WTC11 (cell line): ENCODE measurements around the gene PCGF2. TPM values are rescaled to one million over a fixed set of nuclear protein-coding genes. Genes with fewer than 3 reads are reported as not detected.

Experiments
- ATAC-seq: fragments of 200-7000 bp; cut with Tn5 transposase; 2 replicates; pipeline ENCODE4 v1.10.0; 2021; ENCODE audit warnings: mild to moderate bottlenecking, moderate library complexity
- CTCF ChIA-PET: fragments of 300-600 bp; sonication (Branson Sonifier 250); formaldehyde crosslinking; loops from one replicate; lab custom pipeline; 2021; ENCODE audit warnings: antibody characterized with exemption; lab: Charles Lee
- POLR2A ChIA-PET: fragments of 350-600 bp; sonication (Branson Sonifier 250); formaldehyde crosslinking; loops from one replicate; lab custom pipeline; 2021; ENCODE audit warnings: antibody characterized with exemption; lab: Charles Lee
- DNase-seq: peaks from one replicate; pipeline ENCODE4 v3.0.0; 2021; ENCODE audit warnings: low spot score
- H3K27ac Mint-ChIP-seq: 2 replicates; pipeline ENCODE4 v1.8.0; 2021; ENCODE audit warnings: mixed read lengths
- H3K27me3 Mint-ChIP-seq: 2 replicates; pipeline ENCODE4 v1.8.0; 2021; ENCODE audit warnings: low read depth, mild to moderate bottlenecking, moderate library complexity, mixed read lengths
- H3K36me3 Mint-ChIP-seq: 2 replicates; pipeline ENCODE4 v1.8.0; 2021; ENCODE audit warnings: mixed read lengths
- H3K4me1 Mint-ChIP-seq: 2 replicates; pipeline ENCODE4 v1.8.0; 2022; ENCODE audit warnings: mixed read lengths
- H3K4me3 Mint-ChIP-seq: 2 replicates; pipeline ENCODE4 v1.8.0; 2021; ENCODE audit warnings: mild to moderate bottlenecking, moderate library complexity, mixed read lengths
- H3K9me3 Mint-ChIP-seq: 2 replicates; pipeline ENCODE4 v1.8.0; 2021; ENCODE audit warnings: mixed read lengths
- ETV6 ChIP-seq: sonication (generic); formaldehyde crosslinking; IDR thresholded peaks from 2 replicates; pipeline ENCODE4 v1.8.1; 2022; ENCODE audit warnings: mild to moderate bottlenecking, missing genetic modification reagents
- FOXK1 ChIP-seq: sonication (generic); formaldehyde crosslinking; IDR thresholded peaks from 2 replicates; pipeline ENCODE4 v1.8.0; 2022; ENCODE audit warnings: mild to moderate bottlenecking, moderate library complexity, missing genetic modification reagents
- GABPB1 ChIP-seq: sonication (generic); formaldehyde crosslinking; IDR thresholded peaks from 2 replicates; pipeline ENCODE4 v1.8.1; 2023; ENCODE audit warnings: mild to moderate bottlenecking, missing genetic modification reagents
- JAZF1 ChIP-seq: fragments of 250-450 bp; sonication (Bioruptor Pico); IDR thresholded peaks from 2 replicates; pipeline ENCODE4 v1.9.0; 2021; ENCODE audit warnings: moderate library complexity, mild to moderate bottlenecking, inconsistent platforms
- MYBL2 ChIP-seq: sonication (generic); formaldehyde crosslinking; IDR thresholded peaks from 2 replicates; pipeline ENCODE4 v1.8.1; 2023; ENCODE audit warnings: mild to moderate bottlenecking, moderate library complexity, missing genetic modification reagents
- ZNF121 ChIP-seq: sonication (generic); formaldehyde crosslinking; IDR thresholded peaks from 2 replicates; pipeline ENCODE4 v1.8.0; 2023; ENCODE audit warnings: missing genetic modification reagents
- total RNA-seq: library from RNA; stranded (reverse); gene quantifications from 3 replicates; pipeline ENCODE4 v1.2.3, GENCODE V29; 2021
- TF ChIP-seq, protein P1 (sequence below): sonication (generic); formaldehyde crosslinking; IDR thresholded peaks from 2 replicates; pipeline ENCODE4 v1.8.0; 2022; ENCODE audit warnings: mild to moderate bottlenecking, missing genetic modification reagents
- TF ChIP-seq, protein P2 (sequence below): fragments of 200-600 bp; IDR thresholded peaks from 2 replicates; pipeline ENCODE4 v1.8.0; 2022; ENCODE audit warnings: antibody characterized with exemption
- TF ChIP-seq, protein P3 (sequence below): sonication (generic); formaldehyde crosslinking; conservative IDR thresholded peaks from 2 replicates; pipeline ENCODE4 v1.8.1; 2023; ENCODE audit warnings: mild to moderate bottlenecking, low read depth, missing genetic modification reagents, moderate library complexity
- TF ChIP-seq, protein P4 (sequence below): sonication (generic); formaldehyde crosslinking; IDR thresholded peaks from 2 replicates; pipeline ENCODE4 v1.8.1; 2023; ENCODE audit warnings: mild to moderate bottlenecking, missing genetic modification reagents, moderate library complexity
- TF ChIP-seq, protein P5 (sequence below): fragments of 250-450 bp; sonication (Bioruptor Pico); IDR thresholded peaks from 2 replicates; pipeline ENCODE4 v2.1.2; 2022; ENCODE audit warnings: mild to moderate bottlenecking, moderate library complexity
- TF ChIP-seq, protein P6 (sequence below): sonication (generic); formaldehyde crosslinking; IDR thresholded peaks from 2 replicates; pipeline ENCODE4 v1.8.1; 2022; ENCODE audit warnings: missing genetic modification reagents, borderline replicate concordance
- TF ChIP-seq, protein P7 (sequence below): sonication (generic); formaldehyde crosslinking; IDR thresholded peaks from 2 replicates; pipeline ENCODE4 v1.8.0; 2023; ENCODE audit warnings: mild to moderate bottlenecking, missing genetic modification reagents
- TF ChIP-seq, protein P8 (sequence below): sonication (generic); formaldehyde crosslinking; IDR thresholded peaks from 2 replicates; pipeline ENCODE4 v1.8.1; 2023; ENCODE audit warnings: mild to moderate bottlenecking, missing genetic modification reagents
- TF ChIP-seq, protein P9 (sequence below): sonication (generic); formaldehyde crosslinking; IDR thresholded peaks from 2 replicates; pipeline ENCODE4 v1.8.1; 2022; ENCODE audit warnings: mild to moderate bottlenecking, moderate library complexity, missing genetic modification reagents
- TF ChIP-seq, protein P10 (sequence below): sonication (generic); formaldehyde crosslinking; IDR thresholded peaks from 2 replicates; pipeline ENCODE4 v1.8.1; 2022; ENCODE audit warnings: mild to moderate bottlenecking, missing genetic modification reagents, moderate library complexity, borderline replicate concordance

The PCGF2 gene
- total RNA-seq, 1 experiment from 2014 or later: 104 TPM

DNA sequence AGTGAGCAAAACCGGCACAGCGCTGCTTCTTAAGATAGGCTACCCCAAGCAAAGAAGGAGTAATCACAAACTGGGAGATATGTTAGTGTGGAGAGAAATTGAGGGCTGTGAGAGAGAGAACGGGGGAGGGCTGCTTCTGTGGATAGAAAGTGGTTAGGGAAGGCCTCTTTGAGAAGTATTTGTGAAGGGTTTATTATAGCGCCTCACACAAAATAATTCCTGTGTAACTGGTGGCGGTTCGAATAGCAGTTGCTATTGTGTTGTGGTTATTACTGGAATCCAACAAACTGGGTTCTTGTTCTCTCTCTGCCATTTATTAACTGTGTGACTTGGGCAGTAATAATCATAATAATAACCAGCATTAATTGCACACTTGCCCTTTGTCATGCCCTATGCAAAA, 27.2 kb downstream of the PCGF2 start:
- Mint-ChIP-seq H3K4me3 (no peak overlapping the region), H3K4me1 (peaks cover 30% of the 10 kb centered on the region), H3K27me3 (peaks cover 12% of the 10 kb centered on the region), H3K9me3 (no peaks in the 10 kb centered on the region), H3K27ac (no peak overlapping the region), H3K36me3 (no peaks in the 10 kb centered on the region)
- DNase-seq: no peak
- TF ChIP-seq, protein P1, sequence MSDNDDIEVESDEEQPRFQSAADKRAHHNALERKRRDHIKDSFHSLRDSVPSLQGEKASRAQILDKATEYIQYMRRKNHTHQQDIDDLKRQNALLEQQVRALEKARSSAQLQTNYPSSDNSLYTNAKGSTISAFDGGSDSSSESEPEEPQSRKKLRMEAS (CRISPR knock-in tag): no peak
- TF ChIP-seq, protein P2, sequence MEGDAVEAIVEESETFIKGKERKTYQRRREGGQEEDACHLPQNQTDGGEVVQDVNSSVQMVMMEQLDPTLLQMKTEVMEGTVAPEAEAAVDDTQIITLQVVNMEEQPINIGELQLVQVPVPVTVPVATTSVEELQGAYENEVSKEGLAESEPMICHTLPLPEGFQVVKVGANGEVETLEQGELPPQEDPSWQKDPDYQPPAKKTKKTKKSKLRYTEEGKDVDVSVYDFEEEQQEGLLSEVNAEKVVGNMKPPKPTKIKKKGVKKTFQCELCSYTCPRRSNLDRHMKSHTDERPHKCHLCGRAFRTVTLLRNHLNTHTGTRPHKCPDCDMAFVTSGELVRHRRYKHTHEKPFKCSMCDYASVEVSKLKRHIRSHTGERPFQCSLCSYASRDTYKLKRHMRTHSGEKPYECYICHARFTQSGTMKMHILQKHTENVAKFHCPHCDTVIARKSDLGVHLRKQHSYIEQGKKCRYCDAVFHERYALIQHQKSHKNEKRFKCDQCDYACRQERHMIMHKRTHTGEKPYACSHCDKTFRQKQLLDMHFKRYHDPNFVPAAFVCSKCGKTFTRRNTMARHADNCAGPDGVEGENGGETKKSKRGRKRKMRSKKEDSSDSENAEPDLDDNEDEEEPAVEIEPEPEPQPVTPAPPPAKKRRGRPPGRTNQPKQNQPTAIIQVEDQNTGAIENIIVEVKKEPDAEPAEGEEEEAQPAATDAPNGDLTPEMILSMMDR: no peak
- TF ChIP-seq, protein P3, sequence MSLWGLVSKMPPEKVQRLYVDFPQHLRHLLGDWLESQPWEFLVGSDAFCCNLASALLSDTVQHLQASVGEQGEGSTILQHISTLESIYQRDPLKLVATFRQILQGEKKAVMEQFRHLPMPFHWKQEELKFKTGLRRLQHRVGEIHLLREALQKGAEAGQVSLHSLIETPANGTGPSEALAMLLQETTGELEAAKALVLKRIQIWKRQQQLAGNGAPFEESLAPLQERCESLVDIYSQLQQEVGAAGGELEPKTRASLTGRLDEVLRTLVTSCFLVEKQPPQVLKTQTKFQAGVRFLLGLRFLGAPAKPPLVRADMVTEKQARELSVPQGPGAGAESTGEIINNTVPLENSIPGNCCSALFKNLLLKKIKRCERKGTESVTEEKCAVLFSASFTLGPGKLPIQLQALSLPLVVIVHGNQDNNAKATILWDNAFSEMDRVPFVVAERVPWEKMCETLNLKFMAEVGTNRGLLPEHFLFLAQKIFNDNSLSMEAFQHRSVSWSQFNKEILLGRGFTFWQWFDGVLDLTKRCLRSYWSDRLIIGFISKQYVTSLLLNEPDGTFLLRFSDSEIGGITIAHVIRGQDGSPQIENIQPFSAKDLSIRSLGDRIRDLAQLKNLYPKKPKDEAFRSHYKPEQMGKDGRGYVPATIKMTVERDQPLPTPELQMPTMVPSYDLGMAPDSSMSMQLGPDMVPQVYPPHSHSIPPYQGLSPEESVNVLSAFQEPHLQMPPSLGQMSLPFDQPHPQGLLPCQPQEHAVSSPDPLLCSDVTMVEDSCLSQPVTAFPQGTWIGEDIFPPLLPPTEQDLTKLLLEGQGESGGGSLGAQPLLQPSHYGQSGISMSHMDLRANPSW (CRISPR knock-in tag): no peak
- TF ChIP-seq, protein P4, sequence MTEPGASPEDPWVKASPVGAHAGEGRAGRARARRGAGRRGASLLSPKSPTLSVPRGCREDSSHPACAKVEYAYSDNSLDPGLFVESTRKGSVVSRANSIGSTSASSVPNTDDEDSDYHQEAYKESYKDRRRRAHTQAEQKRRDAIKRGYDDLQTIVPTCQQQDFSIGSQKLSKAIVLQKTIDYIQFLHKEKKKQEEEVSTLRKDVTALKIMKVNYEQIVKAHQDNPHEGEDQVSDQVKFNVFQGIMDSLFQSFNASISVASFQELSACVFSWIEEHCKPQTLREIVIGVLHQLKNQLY (CRISPR knock-in tag): no peak
- TF ChIP-seq ETV6 (CRISPR knock-in tag): no peak
- no peak for TF ChIP-seq JAZF1 (CRISPR knock-in tag)
- no peak for TF ChIP-seq MYBL2 (CRISPR knock-in tag)
- TF ChIP-seq, protein P5, sequence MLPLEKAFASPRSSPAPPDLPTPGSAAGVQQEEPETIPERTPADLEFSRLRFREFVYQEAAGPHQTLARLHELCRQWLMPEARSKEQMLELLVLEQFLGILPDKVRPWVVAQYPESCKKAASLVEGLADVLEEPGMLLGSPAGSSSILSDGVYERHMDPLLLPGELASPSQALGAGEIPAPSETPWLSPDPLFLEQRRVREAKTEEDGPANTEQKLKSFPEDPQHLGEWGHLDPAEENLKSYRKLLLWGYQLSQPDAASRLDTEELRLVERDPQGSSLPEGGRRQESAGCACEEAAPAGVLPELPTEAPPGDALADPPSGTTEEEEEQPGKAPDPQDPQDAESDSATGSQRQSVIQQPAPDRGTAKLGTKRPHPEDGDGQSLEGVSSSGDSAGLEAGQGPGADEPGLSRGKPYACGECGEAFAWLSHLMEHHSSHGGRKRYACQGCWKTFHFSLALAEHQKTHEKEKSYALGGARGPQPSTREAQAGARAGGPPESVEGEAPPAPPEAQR (CRISPR knock-in tag): no peak
- CTCF ChIA-PET: interaction anchor here (1.2 to 5.0 kb wide), 3 partner anchors 10 to 162 kb away, joined by 4 to 37 read pairs (median 22); partner anchors contain the start of gene CISD3
- POLR2A ChIA-PET: interaction anchor here (0.7 to 0.8 kb wide), 2 partner anchors 15 to 65 kb away, joined by 3 to 5 read pairs; no protein-coding TSS in a partner anchor
- ATAC-seq: no peak

DNA sequence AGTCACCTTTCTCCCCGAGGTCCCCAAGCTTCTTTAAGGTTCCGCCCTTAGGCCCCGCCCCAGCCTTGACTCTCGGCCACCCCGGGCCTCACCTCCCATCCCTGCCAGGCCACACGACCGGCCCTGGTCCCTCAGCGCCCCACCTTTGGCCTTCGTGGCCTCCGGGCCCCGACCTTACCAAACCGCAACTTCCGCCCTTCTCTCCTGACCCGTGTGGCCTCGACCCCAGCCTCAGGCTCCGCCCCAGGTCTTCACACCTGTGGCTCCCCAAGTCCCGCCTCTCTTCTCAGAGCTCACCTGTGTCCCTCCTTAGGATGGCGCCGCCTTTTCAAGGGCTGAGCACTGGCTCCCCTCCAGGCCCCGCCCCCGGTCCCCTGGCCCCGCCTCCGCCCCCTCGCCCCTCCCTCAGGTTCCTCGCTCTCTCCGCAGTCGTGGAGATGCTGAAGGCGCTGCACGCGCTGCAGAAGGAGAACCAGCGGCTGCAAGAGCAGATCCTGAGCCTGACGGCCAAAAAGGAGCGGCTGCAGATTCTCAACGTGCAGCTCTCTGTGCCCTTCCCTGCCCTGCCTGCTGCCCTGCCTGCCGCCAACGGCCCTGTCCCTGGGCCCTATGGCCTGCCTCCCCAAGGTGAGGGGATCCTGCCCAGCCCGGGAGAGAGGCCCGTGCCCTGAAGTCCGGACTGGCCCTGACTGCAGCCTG, 28.0 kb downstream of the PCGF2 start:
- Mint-ChIP-seq H3K36me3 (no peaks in the 10 kb centered on the region), H3K27ac (no peak overlapping the region), H3K4me1 (peaks cover 39% of the 10 kb centered on the region), H3K27me3 (peaks cover 12% of the 10 kb centered on the region), H3K9me3 (no peaks in the 10 kb centered on the region), H3K4me3 (peak overlapping the region; percentile 54)
- ChIA-PET POLR2A (interaction anchor here (0.6 to 1.5 kb wide), 8 partner anchors 10 to 156 kb away, joined by 3 to 7 read pairs (median 4); no protein-coding TSS in a partner anchor), CTCF (interaction anchor here (0.6 to 5.0 kb wide), 12 partner anchors 8 to 162 kb away, joined by 3 to 37 read pairs (median 6); partner anchors contain the start of genes CISD3 and MLLT6)
- ATAC-seq: peak; percentile 69
- DNase-seq: peak; percentile 85
- TF ChIP-seq GABPB1 (CRISPR knock-in tag) (no peak), ZNF121 (CRISPR knock-in tag) (no peak), FOXK1 (CRISPR knock-in tag) (no peak)
- TF ChIP-seq, protein P6, sequence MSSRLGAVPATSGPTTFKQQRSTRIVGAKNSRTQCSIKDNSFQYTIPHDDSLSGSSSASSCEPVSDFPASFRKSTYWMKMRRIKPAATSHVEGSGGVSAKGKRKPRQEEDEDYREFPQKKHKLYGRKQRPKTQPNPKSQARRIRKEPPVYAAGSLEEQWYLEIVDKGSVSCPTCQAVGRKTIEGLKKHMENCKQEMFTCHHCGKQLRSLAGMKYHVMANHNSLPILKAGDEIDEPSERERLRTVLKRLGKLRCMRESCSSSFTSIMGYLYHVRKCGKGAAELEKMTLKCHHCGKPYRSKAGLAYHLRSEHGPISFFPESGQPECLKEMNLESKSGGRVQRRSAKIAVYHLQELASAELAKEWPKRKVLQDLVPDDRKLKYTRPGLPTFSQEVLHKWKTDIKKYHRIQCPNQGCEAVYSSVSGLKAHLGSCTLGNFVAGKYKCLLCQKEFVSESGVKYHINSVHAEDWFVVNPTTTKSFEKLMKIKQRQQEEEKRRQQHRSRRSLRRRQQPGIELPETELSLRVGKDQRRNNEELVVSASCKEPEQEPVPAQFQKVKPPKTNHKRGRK (CRISPR knock-in tag): no peak
- TF ChIP-seq, protein P7, sequence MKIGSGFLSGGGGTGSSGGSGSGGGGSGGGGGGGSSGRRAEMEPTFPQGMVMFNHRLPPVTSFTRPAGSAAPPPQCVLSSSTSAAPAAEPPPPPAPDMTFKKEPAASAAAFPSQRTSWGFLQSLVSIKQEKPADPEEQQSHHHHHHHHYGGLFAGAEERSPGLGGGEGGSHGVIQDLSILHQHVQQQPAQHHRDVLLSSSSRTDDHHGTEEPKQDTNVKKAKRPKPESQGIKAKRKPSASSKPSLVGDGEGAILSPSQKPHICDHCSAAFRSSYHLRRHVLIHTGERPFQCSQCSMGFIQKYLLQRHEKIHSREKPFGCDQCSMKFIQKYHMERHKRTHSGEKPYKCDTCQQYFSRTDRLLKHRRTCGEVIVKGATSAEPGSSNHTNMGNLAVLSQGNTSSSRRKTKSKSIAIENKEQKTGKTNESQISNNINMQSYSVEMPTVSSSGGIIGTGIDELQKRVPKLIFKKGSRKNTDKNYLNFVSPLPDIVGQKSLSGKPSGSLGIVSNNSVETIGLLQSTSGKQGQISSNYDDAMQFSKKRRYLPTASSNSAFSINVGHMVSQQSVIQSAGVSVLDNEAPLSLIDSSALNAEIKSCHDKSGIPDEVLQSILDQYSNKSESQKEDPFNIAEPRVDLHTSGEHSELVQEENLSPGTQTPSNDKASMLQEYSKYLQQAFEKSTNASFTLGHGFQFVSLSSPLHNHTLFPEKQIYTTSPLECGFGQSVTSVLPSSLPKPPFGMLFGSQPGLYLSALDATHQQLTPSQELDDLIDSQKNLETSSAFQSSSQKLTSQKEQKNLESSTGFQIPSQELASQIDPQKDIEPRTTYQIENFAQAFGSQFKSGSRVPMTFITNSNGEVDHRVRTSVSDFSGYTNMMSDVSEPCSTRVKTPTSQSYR: no peak
- TF ChIP-seq, protein P8, sequence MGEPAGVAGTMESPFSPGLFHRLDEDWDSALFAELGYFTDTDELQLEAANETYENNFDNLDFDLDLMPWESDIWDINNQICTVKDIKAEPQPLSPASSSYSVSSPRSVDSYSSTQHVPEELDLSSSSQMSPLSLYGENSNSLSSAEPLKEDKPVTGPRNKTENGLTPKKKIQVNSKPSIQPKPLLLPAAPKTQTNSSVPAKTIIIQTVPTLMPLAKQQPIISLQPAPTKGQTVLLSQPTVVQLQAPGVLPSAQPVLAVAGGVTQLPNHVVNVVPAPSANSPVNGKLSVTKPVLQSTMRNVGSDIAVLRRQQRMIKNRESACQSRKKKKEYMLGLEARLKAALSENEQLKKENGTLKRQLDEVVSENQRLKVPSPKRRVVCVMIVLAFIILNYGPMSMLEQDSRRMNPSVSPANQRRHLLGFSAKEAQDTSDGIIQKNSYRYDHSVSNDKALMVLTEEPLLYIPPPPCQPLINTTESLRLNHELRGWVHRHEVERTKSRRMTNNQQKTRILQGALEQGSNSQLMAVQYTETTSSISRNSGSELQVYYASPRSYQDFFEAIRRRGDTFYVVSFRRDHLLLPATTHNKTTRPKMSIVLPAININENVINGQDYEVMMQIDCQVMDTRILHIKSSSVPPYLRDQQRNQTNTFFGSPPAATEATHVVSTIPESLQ (CRISPR knock-in tag): no peak
- TF ChIP-seq, protein P9, sequence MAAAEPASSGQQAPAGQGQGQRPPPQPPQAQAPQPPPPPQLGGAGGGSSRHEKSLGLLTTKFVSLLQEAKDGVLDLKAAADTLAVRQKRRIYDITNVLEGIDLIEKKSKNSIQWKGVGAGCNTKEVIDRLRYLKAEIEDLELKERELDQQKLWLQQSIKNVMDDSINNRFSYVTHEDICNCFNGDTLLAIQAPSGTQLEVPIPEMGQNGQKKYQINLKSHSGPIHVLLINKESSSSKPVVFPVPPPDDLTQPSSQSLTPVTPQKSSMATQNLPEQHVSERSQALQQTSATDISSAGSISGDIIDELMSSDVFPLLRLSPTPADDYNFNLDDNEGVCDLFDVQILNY (CRISPR knock-in tag): no peak
- TF ChIP-seq, protein P10, sequence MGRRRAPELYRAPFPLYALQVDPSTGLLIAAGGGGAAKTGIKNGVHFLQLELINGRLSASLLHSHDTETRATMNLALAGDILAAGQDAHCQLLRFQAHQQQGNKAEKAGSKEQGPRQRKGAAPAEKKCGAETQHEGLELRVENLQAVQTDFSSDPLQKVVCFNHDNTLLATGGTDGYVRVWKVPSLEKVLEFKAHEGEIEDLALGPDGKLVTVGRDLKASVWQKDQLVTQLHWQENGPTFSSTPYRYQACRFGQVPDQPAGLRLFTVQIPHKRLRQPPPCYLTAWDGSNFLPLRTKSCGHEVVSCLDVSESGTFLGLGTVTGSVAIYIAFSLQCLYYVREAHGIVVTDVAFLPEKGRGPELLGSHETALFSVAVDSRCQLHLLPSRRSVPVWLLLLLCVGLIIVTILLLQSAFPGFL: no peak
